ENCODE measurements around the gene HCST.
A peak's percentile ranks its signal among the peaks of the same experiment; 100 is the strongest.
"Not testable (repeated sequence)": the region's sequence is repeated elsewhere in the genome, so short reads cannot be mapped to it uniquely, and the experiment has no call there.

Gene HCST

GRCh38 chr19:35868823-35869326 lies 33.5 kb upstream of the HCST start:
- H3K4me3 ChIP-seq (ENCODE audit: low read depth, low read length): no peak overlapping the region

GRCh38 chr19:35869327-35870123 lies 32.8 kb upstream of the HCST start:
- TF ChIP-seq MAX (IDR thresholded peaks at IDR 0.05; ENCODE audit: low read depth, low read length): no peak
- no peak for TF ChIP-seq CTCF (IDR thresholded peaks at IDR 0.05; ENCODE audit: low read depth, low read length)
- TF ChIP-seq POLR2A (IDR thresholded peaks at IDR 0.05; ENCODE audit: extremely low read depth, insufficient read length): no peak
- no peak for TF ChIP-seq MYC (IDR thresholded peaks at IDR 0.05; ENCODE audit: low read depth, low read length)
- no peak overlapping the region for H3K4me3 ChIP-seq (ENCODE audit: low read depth, low read length)
- DNase-seq (ENCODE audit: low read depth): peak; percentile 51

More at GRCh38 chr19:35868823-35869326, 33.5 kb upstream of the HCST start:
- no peak for DNase-seq (ENCODE audit: low read depth)
- TF ChIP-seq CTCF (IDR thresholded peaks at IDR 0.05; ENCODE audit: low read depth, low read length): no peak
- no peak for TF ChIP-seq MAX (IDR thresholded peaks at IDR 0.05; ENCODE audit: low read depth, low read length)
- TF ChIP-seq POLR2A (IDR thresholded peaks at IDR 0.05; ENCODE audit: extremely low read depth, insufficient read length): no peak
- no peak for TF ChIP-seq MYC (IDR thresholded peaks at IDR 0.05; ENCODE audit: low read depth, low read length)

- DNase-seq (ENCODE audit: low read depth); H3K4me3 ChIP-seq (ENCODE audit: low read depth, low read length): not testable (repeated sequence)
Measured at GRCh38 chr19:35870124-35870736, 32.1 kb upstream of the HCST start.

- TF ChIP-seq MYC (IDR thresholded peaks at IDR 0.05; ENCODE audit: low read depth, low read length): no peak
- no peak for TF ChIP-seq CTCF (IDR thresholded peaks at IDR 0.05; ENCODE audit: low read depth, low read length)
- TF ChIP-seq MAX (IDR thresholded peaks at IDR 0.05; ENCODE audit: low read depth, low read length): no peak
- no peak overlapping the region for H3K4me3 ChIP-seq (ENCODE audit: low read depth, low read length)
- no peak for DNase-seq (ENCODE audit: low read depth)
Measured at GRCh38 chr19:35870798-35871197, 31.5 kb upstream of the HCST start.

GRCh38 chr19:35871611-35872010 lies 30.7 kb upstream of the HCST start:
- H3K4me3 ChIP-seq (ENCODE audit: low read depth, low read length): no peak overlapping the region
- TF ChIP-seq MAX (IDR thresholded peaks at IDR 0.05; ENCODE audit: low read depth, low read length) (no peak), POLR2A (IDR thresholded peaks at IDR 0.05; ENCODE audit: extremely low read depth, insufficient read length) (no peak), CTCF (IDR thresholded peaks at IDR 0.05; ENCODE audit: low read depth, low read length) (no peak), MYC (IDR thresholded peaks at IDR 0.05; ENCODE audit: low read depth, low read length) (no peak)
- DNase-seq (ENCODE audit: low read depth): no peak

- DNase-seq (ENCODE audit: low read depth): no peak
- TF ChIP-seq MAX (IDR thresholded peaks at IDR 0.05; ENCODE audit: low read depth, low read length): no peak
- no peak for TF ChIP-seq MYC (IDR thresholded peaks at IDR 0.05; ENCODE audit: low read depth, low read length)
- TF ChIP-seq CTCF (IDR thresholded peaks at IDR 0.05; ENCODE audit: low read depth, low read length): no peak
- no peak for TF ChIP-seq POLR2A (IDR thresholded peaks at IDR 0.05; ENCODE audit: extremely low read depth, insufficient read length)
- no peak overlapping the region for H3K4me3 ChIP-seq (ENCODE audit: low read depth, low read length)
Measured at GRCh38 chr19:35872180-35872579, 30.1 kb upstream of the HCST start.

All from NB4 (cell line).